GM12891 (cell line): ENCODE data around the gene CAMKMT.

Experiments
- POLR2A ChIP-seq: IDR thresholded peaks from 2 replicates; pipeline ENCODE4 v1.6.1; 2011; ENCODE audit warnings: low read depth, low read length, control low read depth
- POLR2AphosphoS5 ChIP-seq: IDR thresholded peaks from 2 replicates; pipeline ENCODE4 v1.6.1; 2011; ENCODE audit warnings: low read depth, low read length, control low read depth
- POU2F2 ChIP-seq: IDR thresholded peaks from 2 replicates; pipeline ENCODE4 v1.6.1; 2011; ENCODE audit warnings: low read depth, mild to moderate bottlenecking, control low read depth, low read length, moderate library complexity
- SPI1 ChIP-seq: IDR thresholded peaks from 2 replicates; pipeline ENCODE4 v1.6.1; 2011; ENCODE audit warnings: low read depth, low read length, control low read depth
- TAF1 ChIP-seq: IDR thresholded peaks from 2 replicates; pipeline ENCODE4 v1.6.1; 2011; ENCODE audit warnings: low read depth, low read length, control low read depth

DNA sequence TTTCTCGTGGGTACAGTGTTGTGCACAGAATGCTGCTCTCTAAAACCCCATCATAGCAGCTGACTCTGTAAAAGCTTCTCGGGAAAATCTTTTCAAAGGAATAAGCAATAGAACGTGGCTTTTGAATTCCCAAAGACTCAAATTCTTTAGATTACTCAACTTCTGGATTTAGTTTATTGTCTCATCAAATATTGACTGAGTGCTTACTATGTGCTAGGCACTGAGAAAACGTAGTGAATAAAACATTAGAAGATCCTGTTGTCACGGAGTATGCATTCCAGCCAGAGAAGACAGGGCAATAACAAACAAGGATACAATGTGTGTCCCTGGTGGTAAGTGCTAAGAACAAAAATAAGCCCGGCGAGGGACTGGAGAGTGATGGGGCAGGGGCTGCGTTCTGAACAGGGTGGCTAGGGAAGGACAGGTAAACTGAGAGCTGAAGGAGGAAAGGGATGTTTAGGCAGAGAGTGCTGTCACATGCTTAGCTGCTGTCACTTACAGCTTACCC, 401.6 kb downstream of the CAMKMT start:
- TF ChIP-seq POLR2AphosphoS5 (no peak), POLR2A (no peak), TAF1 (no peak), SPI1 (no peak), POU2F2 (no peak)
